Loucy (cell line): ENCODE data around the gene KCND2.

Source experiments
- H2AFZ ChIP-seq: fragments of 200-600 bp; sonication (generic); 2 replicates; pipeline ENCODE4 v1.6.0; 2016; ENCODE audit warnings: antibody characterized with exemption, mild to moderate bottlenecking, low read length, moderate library complexity
- H3F3A ChIP-seq: fragments of 200-600 bp; 2 replicates; pipeline ENCODE4 v1.6.0; 2016; ENCODE audit warnings: antibody characterized with exemption, low read depth, mild to moderate bottlenecking
- H3K27me3 ChIP-seq: fragments of 200-600 bp; sonication (generic); 2 replicates; pipeline ENCODE4 v1.6.1; 2014; ENCODE audit warnings: low read length, mild to moderate bottlenecking; ENCODE audit not compliant: insufficient read depth, poor library complexity, severe bottlenecking
- H3K36me3 ChIP-seq: fragments of 200-600 bp; sonication (generic); 2 replicates; pipeline ENCODE4 v1.6.1; 2016; ENCODE audit warnings: low read length; ENCODE audit not compliant: insufficient read depth
- H3K4me1 ChIP-seq: fragments of 200-600 bp; sonication (generic); 2 replicates; pipeline ENCODE4 v1.5.1; 2014; ENCODE audit warnings: low read length, mild to moderate bottlenecking; ENCODE audit not compliant: insufficient read depth, poor library complexity, severe bottlenecking
- H3K4me2 ChIP-seq: fragments of 200-600 bp; sonication (generic); 2 replicates; pipeline ENCODE4 v1.6.0; 2014; ENCODE audit warnings: antibody characterized with exemption, low read length, low read depth, mild to moderate bottlenecking; ENCODE audit not compliant: poor library complexity, severe bottlenecking
- H3K4me3 ChIP-seq: fragments of 200-600 bp; sonication (generic); 2 replicates; pipeline ENCODE4 v1.5.1; 2014; ENCODE audit warnings: low read length, mild to moderate bottlenecking, mixed read lengths; ENCODE audit not compliant: poor library complexity, severe bottlenecking
- H3K79me2 ChIP-seq: fragments of 200-600 bp; sonication (generic); 2 replicates; pipeline ENCODE4 v1.6.1; 2014; ENCODE audit warnings: low read length; ENCODE audit not compliant: insufficient read depth
- H3K9ac ChIP-seq: fragments of 200-600 bp; sonication (generic); 2 replicates; pipeline ENCODE4 v1.6.0; 2014; ENCODE audit warnings: mild to moderate bottlenecking, low read depth, low read length, moderate library complexity; ENCODE audit not compliant: poor library complexity, severe bottlenecking
- H3K9me2 ChIP-seq: fragments of 200-600 bp; sonication (generic); replicated peaks from 2 replicates; pipeline ENCODE4 v1.6.1; 2016; ENCODE audit warnings: low read depth, low read length, mixed read lengths
- H3K9me3 ChIP-seq: fragments of 200-600 bp; sonication (generic); 2 replicates; pipeline ENCODE4 v1.6.1; 2014; ENCODE audit warnings: mild to moderate bottlenecking, antibody characterized with exemption, low read length, low read depth; ENCODE audit not compliant: insufficient read depth
- H4K20me1 ChIP-seq: fragments of 200-600 bp; sonication (generic); 2 replicates; pipeline ENCODE4 v1.6.0; 2014; ENCODE audit warnings: antibody characterized with exemption, low read length, mild to moderate bottlenecking; ENCODE audit not compliant: insufficient read depth, poor library complexity, severe bottlenecking
- EZH2phosphoT487 ChIP-seq: fragments of 200-600 bp; IDR thresholded peaks from 2 replicates; pipeline ENCODE4 v1.6.1; 2018; ENCODE audit warnings: antibody characterized with exemption, mild to moderate bottlenecking, moderate library complexity, borderline replicate concordance
- TF ChIP-seq, protein P1 (sequence below): fragments of 200-600 bp; sonication (generic); conservative IDR thresholded peaks from 2 replicates; pipeline ENCODE4 v1.5.1; 2014; ENCODE audit warnings: mild to moderate bottlenecking, antibody characterized with exemption, low read length

The KCND2 gene

DNA sequence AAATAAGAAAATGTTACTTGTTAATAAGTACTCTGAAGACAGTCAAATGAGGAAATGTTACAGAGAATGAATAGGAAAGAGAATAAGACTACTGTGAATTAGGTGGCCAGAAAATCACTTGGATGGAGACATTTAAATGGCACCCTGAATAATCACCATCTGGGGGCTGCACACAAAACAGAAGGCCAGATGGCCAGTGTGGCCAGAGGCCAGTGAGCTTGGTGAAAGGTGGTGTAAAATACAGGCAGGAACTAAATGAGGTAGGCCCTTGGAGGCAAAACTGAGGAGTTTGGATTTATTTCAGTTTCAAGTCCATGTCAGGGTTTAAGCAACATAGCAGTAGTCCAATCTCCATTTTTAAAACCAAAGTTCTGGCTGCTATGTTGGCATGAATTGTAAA, 458.3 kb downstream of the KCND2 start:
- no peaks in the 10 kb centered on the region for H3F3A ChIP-seq
- no peaks in the 10 kb centered on the region for H3K4me1 ChIP-seq
- H3K36me3 ChIP-seq: no peaks in the 10 kb centered on the region
- no peak overlapping the region for H3K9ac ChIP-seq
- no peaks in the 10 kb centered on the region for H4K20me1 ChIP-seq
- no peak overlapping the region for H3K4me2 ChIP-seq
- no peak overlapping the region for H3K4me3 ChIP-seq
- H3K9me2 ChIP-seq: no peaks in the 10 kb centered on the region
- H3K27me3 ChIP-seq: no peaks in the 10 kb centered on the region
- no peaks in the 10 kb centered on the region for H3K9me3 ChIP-seq
- TF ChIP-seq, protein P1, sequence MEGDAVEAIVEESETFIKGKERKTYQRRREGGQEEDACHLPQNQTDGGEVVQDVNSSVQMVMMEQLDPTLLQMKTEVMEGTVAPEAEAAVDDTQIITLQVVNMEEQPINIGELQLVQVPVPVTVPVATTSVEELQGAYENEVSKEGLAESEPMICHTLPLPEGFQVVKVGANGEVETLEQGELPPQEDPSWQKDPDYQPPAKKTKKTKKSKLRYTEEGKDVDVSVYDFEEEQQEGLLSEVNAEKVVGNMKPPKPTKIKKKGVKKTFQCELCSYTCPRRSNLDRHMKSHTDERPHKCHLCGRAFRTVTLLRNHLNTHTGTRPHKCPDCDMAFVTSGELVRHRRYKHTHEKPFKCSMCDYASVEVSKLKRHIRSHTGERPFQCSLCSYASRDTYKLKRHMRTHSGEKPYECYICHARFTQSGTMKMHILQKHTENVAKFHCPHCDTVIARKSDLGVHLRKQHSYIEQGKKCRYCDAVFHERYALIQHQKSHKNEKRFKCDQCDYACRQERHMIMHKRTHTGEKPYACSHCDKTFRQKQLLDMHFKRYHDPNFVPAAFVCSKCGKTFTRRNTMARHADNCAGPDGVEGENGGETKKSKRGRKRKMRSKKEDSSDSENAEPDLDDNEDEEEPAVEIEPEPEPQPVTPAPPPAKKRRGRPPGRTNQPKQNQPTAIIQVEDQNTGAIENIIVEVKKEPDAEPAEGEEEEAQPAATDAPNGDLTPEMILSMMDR: no peak
- no peak for TF ChIP-seq EZH2phosphoT487
- no peak overlapping the region for H2AFZ ChIP-seq
- H3K79me2 ChIP-seq: no peaks in the 10 kb centered on the region

DNA sequence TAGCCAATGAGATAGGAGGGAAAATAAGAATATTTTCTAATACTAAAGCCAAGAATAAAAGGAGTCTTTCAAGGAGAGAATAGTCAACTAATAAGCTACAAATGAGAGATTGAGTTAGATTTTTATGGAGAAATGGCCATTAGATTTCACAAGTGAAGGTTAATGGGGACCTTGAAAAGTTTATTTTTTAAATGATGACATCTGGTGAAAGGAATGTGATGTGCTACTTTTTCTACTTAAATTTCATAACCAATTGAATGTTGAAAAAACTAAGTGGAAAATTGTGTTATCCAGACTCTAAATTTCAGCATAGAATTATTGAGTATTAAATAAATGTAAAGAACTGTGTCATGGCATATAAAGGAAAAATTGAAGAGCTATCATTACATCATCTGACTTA, 459.3 kb downstream of the KCND2 start:
- no peaks in the 10 kb centered on the region for H3K36me3 ChIP-seq
- no peaks in the 10 kb centered on the region for H3K9me2 ChIP-seq
- TF ChIP-seq, protein P1: no peak
- no peak for TF ChIP-seq EZH2phosphoT487
- no peaks in the 10 kb centered on the region for H3F3A ChIP-seq
- H3K9ac ChIP-seq: no peak overlapping the region
- no peaks in the 10 kb centered on the region for H3K9me3 ChIP-seq
- no peak overlapping the region for H2AFZ ChIP-seq
- H3K4me1 ChIP-seq: no peaks in the 10 kb centered on the region
- H3K79me2 ChIP-seq: no peaks in the 10 kb centered on the region
- H3K4me2 ChIP-seq: no peak overlapping the region
- no peak overlapping the region for H3K4me3 ChIP-seq
- H3K27me3 ChIP-seq: no peaks in the 10 kb centered on the region
- no peaks in the 10 kb centered on the region for H4K20me1 ChIP-seq

DNA sequence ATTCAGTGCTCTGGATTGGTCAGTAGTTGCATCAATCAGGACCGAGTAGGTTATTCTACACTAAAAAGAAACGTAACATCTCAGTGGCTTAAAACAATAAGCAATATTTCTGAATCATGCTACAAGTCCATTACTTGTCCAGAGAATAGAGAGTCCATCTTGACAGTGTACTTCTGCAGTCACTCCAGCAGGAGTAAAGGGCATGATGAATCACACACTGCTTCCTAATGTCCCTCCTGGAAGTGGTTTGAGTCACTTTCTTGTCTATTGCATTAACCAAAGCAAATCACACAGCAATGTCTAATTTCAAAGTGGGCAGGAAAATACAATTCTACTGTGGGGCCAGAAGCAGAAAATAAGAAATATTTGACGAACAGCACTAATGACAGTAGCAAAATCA, 460.2 kb downstream of the KCND2 start:
- no peak overlapping the region for H3K4me2 ChIP-seq
- H3K27me3 ChIP-seq: no peaks in the 10 kb centered on the region
- no peaks in the 10 kb centered on the region for H3F3A ChIP-seq
- H2AFZ ChIP-seq: no peak overlapping the region
- no peaks in the 10 kb centered on the region for H3K9me3 ChIP-seq
- no peaks in the 10 kb centered on the region for H3K79me2 ChIP-seq
- TF ChIP-seq, protein P1: no peak
- no peak for TF ChIP-seq EZH2phosphoT487
- H3K4me1 ChIP-seq: no peaks in the 10 kb centered on the region
- H4K20me1 ChIP-seq: no peaks in the 10 kb centered on the region
- H3K9ac ChIP-seq: no peak overlapping the region
- H3K4me3 ChIP-seq: no peak overlapping the region
- no peaks in the 10 kb centered on the region for H3K9me2 ChIP-seq
- no peaks in the 10 kb centered on the region for H3K36me3 ChIP-seq
